Keratinocyte (primary cell): ENCODE data around the gene AAGAB.

Experiments
- CTCF ChIP-seq, 3 experiments: IDR thresholded peaks in 1 of 3; conservative IDR thresholded peaks in 1 of 3; optimal IDR thresholded peaks in 1 of 3; 2 replicates in 2 of 3; 3 replicates in 1 of 3; pipeline versions ENCODE3 to v1.5.1; 2011; ENCODE audit warnings: low read length in 3 of 3, mild to moderate bottlenecking in 3 of 3, moderate library complexity in 2 of 3, control low read depth in 1 of 3, inconsistent platforms in 1 of 3; ENCODE audit not compliant: insufficient read depth in 2 of 3; ENCODE audit errors: extremely low read depth in 1 of 3
- EZH2 ChIP-seq: IDR thresholded peaks from one replicate; pipeline ENCODE4 v1.6.1; 2012; ENCODE audit warnings: inconsistent platforms, mild to moderate bottlenecking, low read length, moderate library complexity

- no peak for TF ChIP-seq CTCF (optimal IDR thresholded peaks at IDR 0.05 in 1 of 3, IDR thresholded peaks at IDR 0.05 in 1 of 3, conservative IDR thresholded peaks at IDR 0.05 in 1 of 3; ENCODE audit: extremely low read depth in 1 of 3, insufficient read depth in 2 of 3, low read length in 3 of 3)
- TF ChIP-seq EZH2: no peak
These were observed 80.0 kb downstream of the AAGAB start for GRCh38 chr15:67174446-67174845.
